GM18870 (cell line): ENCODE measurements around the gene SLC35F1.

Experiments used
- ATAC-seq: cut with Tn5 transposase; IDR thresholded peaks from one replicate; pipeline ENCODE4 v1.9.1; 2021; ENCODE audit warnings: moderate library complexity; ENCODE audit not compliant: unreplicated experiment

SLC35F1 gene

GRCh38 chr6:118103381-118104146, 196.5 kb downstream of the SLC35F1 start:
- ATAC-seq = no peak

DNA sequence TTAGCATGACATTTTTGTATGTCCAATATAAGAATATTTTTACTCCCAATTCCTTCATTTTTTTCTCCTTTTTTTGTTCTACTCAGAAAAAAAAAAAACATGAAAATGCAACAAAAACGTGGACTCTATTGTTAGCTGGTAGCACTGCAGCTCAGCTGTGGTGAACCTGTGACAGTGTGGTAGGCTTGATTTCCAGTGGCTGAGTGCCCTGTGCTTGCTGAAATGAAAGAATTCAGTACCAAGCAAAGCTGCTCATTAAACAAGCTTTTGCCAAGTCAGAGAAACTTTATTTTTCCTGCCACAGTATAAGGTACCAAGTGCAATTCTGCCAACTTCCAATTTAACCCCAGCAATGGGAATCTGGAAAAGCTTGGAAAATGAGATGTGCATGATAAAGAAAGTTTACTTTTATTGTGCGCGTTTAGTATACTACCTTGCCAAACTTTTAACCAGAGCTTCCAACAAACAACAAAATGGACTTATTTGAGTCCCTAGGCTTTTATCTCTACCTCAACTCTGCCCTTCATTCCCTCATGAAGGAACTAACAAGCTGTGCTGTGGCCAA, 215.2 kb downstream of the SLC35F1 start:
- no peak for ATAC-seq

DNA sequence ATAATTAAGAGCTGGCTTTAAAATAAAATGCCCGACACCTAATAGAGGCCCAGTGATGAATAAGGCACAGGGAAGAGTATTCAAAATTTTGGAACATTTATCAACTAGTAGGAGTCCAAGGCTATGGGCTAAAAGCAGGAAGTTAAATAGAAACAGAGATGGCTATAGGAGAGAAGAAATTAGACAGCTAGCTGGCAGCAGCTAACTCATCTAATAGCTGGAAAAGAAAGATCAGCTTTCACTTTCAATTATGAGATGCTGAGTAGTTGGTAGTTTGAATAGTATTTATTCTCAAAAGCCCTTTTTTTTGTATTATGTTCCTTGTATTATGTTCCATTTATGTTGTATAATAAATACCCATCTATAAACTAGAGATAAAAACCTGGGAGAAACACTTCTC, 215.7 kb downstream of the SLC35F1 start:
- no peak for ATAC-seq

DNA sequence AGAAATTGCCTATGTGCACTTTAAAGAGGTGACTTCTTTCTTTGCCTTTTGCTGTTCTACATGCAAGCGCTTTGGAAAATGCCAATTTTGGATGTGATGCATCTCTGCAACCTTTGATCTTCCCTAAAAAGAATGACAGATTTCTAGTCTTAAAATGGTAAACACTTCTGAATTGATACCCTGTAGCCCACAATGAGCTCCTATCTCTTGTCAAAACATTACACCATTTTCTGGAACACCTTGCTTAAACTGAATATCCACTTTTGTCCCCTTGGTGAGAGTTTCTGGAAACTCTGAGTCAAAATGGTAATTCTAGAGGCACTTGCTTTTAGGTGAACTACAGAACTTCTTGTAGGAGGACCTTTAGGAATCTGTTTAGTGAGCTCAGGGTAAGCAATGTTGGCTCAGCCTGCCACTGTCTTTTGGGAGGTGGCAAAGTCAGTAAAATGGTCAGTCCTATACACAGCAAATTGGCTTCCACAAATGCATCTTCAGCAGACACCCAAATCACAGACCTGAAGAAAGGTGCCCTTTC, 216.5 kb downstream of the SLC35F1 start:
- no peak for ATAC-seq

- ATAC-seq = no peak
Measured at GRCh38 chr6:118124851-118125250, 217.8 kb downstream of the SLC35F1 start.

- no peak for ATAC-seq
Measured at GRCh38 chr6:118128755-118129154, 221.7 kb downstream of the SLC35F1 start.

GRCh38 chr6:118134206-118134605, 227.1 kb downstream of the SLC35F1 start:
- ATAC-seq = no peak

- ATAC-seq = no peak
Measured at GRCh38 chr6:118134736-118135135, 227.7 kb downstream of the SLC35F1 start.

DNA sequence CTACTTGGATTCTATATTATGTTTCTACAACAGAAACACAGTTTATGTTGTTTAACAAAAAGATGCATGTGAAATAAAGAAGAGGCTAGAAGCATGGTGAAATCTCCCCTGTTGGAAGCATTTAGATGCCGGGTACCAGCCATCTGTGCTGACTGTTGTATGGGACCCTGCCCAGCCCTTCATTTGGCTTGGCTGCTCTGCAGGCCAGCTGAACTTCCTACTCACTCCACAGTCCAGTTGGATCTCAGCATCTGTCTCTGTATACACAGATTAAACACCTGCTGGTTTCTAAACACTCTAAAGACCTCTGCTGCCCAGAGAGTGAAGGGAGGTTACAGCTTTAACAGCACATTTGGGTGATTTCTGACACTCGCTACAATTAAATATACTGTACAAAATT, 228.3 kb downstream of the SLC35F1 start:
- no peak for ATAC-seq

- no peak for ATAC-seq
Measured at GRCh38 chr6:118141211-118141610, 234.1 kb downstream of the SLC35F1 start.

DNA sequence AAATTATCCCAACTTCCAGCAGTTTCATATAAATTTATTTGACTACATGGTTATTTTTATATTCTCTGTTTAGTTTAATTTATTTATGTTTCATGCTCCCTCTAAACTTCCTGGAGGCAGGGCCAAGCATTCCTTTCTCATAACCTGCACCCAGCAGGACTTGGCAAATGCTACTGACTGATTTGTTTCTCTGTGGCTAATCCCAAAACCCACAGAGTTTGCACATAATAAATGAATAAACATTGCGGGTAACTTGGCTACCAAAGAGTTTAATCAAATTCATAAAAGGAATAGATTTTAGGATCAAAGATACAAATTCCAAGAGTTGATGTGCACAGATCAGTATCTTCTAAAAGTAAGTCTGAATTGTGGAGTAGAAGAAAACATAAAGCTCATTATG, 239.5 kb downstream of the SLC35F1 start:
- ATAC-seq = no peak

- no peak for ATAC-seq
Measured at GRCh38 chr6:118147511-118147910, 240.4 kb downstream of the SLC35F1 start.

DNA sequence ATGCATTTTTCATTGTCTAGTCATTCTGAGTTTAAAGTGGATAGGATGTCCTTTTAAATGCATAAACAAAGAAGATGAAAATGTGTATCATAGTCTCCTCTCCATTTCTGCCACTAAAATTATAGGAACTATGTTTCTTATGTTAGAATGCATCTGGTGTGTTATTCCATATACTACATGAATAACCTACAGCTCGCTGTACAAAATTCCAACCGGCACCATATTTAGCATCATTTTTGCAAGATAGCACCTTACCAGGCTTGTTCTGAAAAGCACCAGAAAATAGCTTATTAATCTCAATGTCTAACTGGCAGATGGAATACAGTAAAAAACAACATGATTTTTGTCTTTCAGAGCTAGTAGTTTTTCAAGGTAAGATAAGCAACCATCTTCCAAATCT, 241.5 kb downstream of the SLC35F1 start:
- no peak for ATAC-seq

DNA sequence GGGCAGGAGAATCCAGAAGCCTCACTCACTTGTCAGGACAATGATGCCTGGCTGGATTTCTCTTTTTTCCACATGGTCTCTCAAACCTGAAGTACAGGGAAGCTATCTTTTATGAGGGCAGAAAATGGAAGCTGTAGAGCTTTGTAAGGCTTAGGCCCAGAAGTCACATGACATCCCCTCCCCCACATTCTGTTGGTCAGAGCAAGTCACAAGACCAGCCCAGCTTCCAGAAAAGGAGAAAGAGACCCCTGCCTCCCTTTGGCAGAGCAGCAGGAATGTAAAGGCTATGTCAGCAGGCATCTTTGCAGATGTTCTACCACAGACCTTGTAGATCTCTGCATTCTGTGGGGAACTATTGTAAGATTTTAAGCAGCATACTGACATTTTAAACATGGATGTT, 245.5 kb downstream of the SLC35F1 start:
- no peak for ATAC-seq

DNA sequence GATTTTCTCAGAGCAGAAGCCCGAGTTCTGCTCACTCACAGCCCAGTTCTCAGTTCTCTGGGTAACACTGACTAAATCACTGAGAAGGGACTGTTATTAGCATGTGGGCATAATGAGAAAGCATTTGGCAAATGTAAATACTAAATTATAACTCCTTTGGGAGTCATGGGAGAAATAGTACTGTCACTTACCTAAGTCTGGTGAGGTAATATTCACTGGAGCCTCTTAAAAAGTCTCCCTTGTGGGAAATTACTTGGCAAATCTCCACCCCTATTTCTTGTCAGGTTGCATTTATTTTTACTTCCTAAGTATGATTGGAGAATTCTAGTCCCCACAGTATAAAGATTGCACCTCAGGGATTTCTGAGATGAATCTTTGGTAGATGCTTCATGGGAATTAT, 254.3 kb downstream of the SLC35F1 start:
- no peak for ATAC-seq

- no peak for ATAC-seq
Measured at GRCh38 chr6:118163542-118163941, 256.5 kb downstream of the SLC35F1 start.

DNA sequence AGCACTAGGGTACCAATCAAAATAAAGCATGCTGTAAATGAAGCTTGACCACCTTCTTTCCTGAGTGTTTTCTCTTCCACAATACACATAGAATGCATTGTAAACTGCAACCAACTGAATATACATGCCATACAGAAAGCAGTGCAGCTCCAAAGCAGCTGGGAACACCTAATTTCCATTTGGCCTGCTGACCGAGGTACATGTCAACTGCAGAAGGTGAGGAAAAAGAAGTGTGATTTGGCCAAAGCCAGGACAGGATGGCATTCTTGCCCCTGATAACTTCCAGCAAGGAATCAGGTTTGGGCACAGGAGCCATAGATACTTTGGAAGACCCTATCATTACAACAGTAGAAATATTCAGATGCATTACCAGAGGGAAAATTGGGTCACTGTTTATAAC, 258.4 kb downstream of the SLC35F1 start:
- no peak for ATAC-seq

DNA sequence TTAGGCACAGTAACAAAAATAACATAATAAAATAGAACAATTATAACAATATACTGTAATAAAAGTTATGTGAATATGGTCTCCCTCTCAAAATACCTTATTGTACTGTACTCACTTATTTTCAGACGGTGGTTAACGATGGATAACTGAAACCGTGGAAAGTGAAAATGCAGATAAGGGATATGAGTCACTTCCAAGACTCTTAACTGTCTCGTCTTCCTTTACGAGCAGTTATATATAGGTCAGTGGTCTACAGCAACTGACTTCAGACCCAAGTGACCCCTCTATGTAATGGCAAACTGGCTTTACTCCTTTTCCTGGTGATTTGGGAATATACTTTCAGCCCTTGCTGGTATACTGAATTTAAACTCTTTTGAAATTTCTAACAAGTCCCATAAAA, 261.4 kb downstream of the SLC35F1 start:
- no peak for ATAC-seq

GRCh38 chr6:118171852-118172251, 264.8 kb downstream of the SLC35F1 start:
- ATAC-seq = no peak

GRCh38 chr6:118174071-118174470, 267.0 kb downstream of the SLC35F1 start:
- no peak for ATAC-seq

DNA sequence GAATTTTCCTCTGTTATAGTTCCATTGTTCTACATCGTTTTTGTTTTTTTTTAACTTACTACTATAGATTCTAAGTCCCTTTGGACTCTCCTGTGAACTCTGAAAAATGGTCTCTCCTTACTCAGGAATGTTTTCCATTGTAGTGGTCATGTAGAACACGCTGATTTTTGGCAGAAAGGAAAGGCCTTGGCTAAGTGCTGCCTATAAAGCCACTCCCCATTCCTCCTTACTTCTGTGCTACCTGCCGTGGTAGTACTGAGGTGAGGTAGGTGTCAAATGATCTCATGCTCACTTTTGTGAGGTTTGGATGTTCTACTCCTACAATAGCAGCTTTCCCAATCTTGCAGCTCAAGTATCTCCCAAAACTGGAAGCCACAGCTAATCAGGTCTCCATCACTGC, 270.7 kb downstream of the SLC35F1 start:
- ATAC-seq = no peak

GRCh38 chr6:118179048-118179447, 272.0 kb downstream of the SLC35F1 start:
- no peak for ATAC-seq
